ENCODE data around the gene TOMM70.

Gene TOMM70

DNA sequence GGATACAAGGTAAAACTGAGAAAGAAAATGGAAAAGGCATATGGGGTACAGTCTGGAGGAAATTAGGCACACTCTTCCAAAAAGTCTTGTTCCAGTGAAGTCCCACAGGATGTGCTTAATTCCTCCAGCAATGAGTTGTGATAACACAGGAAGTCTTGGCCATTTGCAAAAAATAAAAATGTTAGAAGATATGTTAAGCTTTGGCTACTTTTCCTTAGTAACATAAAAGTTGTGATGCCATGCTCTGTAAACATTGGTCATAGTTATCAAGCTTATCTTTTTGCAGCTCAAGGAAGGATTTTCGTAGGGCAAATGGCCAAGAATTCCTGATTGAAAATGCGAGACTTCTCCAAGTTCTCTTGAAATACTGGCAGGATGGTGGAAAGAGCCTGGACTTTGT lies 26.8 kb upstream of the TOMM70 start:
- no peaks in the 10 kb centered on the region for H3K9me2 ChIP-seq (ENCODE audit: low read depth, low read length)
- no peaks in the 10 kb centered on the region for H3K79me2 ChIP-seq (ENCODE audit: insufficient read depth, low read length)
- no peaks in the 10 kb centered on the region for H3K27me3 ChIP-seq (ENCODE audit: insufficient read depth, low read length)
- no peak overlapping the region for H3K4me2 ChIP-seq (ENCODE audit: low read length)
- H3F3A ChIP-seq (ENCODE audit: insufficient read depth, low read length) = no peaks in the 10 kb centered on the region
- H3K9ac ChIP-seq (ENCODE audit: low read length) = no peak overlapping the region
- H3K4me1 ChIP-seq (ENCODE audit: insufficient read depth, low read length, severe bottlenecking) = no peaks in the 10 kb centered on the region
- H4K20me1 ChIP-seq (ENCODE audit: insufficient read depth, low read length) = no peaks in the 10 kb centered on the region
- H2AFZ ChIP-seq (ENCODE audit: low read length) = no peak overlapping the region
- no peaks in the 10 kb centered on the region for H3K36me3 ChIP-seq (ENCODE audit: insufficient read depth, low read length)
- no peak overlapping the region for H3K27ac ChIP-seq (ENCODE audit: low read depth, low read length, poor library complexity, severe bottlenecking)
- no peaks in the 10 kb centered on the region for H3K9me3 ChIP-seq (ENCODE audit: low read length)
- no peak overlapping the region for H3K4me3 ChIP-seq (ENCODE audit: low read depth, low read length, poor library complexity, severe bottlenecking)
- TF ChIP-seq EZH2 (IDR thresholded peaks at IDR 0.05; ENCODE audit: borderline replicate concordance, low read length) = no peak
- TF ChIP-seq, protein P1, sequence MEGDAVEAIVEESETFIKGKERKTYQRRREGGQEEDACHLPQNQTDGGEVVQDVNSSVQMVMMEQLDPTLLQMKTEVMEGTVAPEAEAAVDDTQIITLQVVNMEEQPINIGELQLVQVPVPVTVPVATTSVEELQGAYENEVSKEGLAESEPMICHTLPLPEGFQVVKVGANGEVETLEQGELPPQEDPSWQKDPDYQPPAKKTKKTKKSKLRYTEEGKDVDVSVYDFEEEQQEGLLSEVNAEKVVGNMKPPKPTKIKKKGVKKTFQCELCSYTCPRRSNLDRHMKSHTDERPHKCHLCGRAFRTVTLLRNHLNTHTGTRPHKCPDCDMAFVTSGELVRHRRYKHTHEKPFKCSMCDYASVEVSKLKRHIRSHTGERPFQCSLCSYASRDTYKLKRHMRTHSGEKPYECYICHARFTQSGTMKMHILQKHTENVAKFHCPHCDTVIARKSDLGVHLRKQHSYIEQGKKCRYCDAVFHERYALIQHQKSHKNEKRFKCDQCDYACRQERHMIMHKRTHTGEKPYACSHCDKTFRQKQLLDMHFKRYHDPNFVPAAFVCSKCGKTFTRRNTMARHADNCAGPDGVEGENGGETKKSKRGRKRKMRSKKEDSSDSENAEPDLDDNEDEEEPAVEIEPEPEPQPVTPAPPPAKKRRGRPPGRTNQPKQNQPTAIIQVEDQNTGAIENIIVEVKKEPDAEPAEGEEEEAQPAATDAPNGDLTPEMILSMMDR (IDR thresholded peaks at IDR 0.05; ENCODE audit: low read length) = no peak

DNA sequence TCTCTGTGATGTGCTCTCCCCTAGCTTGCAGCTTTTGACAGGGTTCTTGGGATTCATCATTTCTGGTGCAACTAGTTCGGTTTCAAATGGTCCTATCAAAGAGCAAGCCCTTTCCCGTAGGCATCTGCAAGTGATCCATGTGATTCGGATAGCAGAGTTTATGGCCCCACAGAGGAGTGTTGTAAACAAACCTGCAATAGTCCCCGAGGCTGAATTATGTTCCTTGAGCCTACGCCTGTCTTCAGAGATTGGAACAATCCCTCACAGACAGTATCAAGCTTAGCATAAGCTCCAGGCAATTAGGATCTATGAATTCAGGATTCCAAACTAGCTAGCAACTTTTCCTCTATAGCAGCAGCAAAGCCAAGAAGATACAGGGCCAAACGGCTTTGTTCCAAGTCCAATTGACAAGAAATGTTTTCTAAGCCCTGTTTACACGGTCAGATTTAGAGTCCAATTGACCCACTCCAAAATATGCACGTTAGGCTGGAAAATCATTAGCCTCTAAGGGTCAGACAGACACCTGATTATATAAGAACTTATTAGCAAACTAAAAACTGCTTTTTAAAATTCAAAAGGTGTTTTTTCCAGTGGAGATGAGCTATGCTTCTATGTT lies 25.3 kb upstream of the TOMM70 start:
- TF ChIP-seq EZH2 (IDR thresholded peaks at IDR 0.05; ENCODE audit: borderline replicate concordance, low read length) = no peak
- TF ChIP-seq, protein P1 (IDR thresholded peaks at IDR 0.05; ENCODE audit: low read length) = no peak
- Histone ChIP-seq H3K27ac (ENCODE audit: low read depth, low read length, poor library complexity, severe bottlenecking) (no peak overlapping the region), H3K79me2 (ENCODE audit: insufficient read depth, low read length) (no peaks in the 10 kb centered on the region), H3K4me3 (ENCODE audit: low read depth, low read length, poor library complexity, severe bottlenecking) (no peak overlapping the region), H3K9me2 (ENCODE audit: low read depth, low read length) (no peaks in the 10 kb centered on the region), H3K36me3 (ENCODE audit: insufficient read depth, low read length) (no peaks in the 10 kb centered on the region), H3K9ac (ENCODE audit: low read length) (no peak overlapping the region), H3F3A (ENCODE audit: insufficient read depth, low read length) (no peaks in the 10 kb centered on the region), H3K27me3 (ENCODE audit: insufficient read depth, low read length) (no peaks in the 10 kb centered on the region), H3K4me2 (ENCODE audit: low read length) (no peak overlapping the region), H2AFZ (ENCODE audit: low read length) (no peak overlapping the region), H4K20me1 (ENCODE audit: insufficient read depth, low read length) (no peaks in the 10 kb centered on the region), H3K4me1 (ENCODE audit: insufficient read depth, low read length, severe bottlenecking) (no peaks in the 10 kb centered on the region), H3K9me3 (ENCODE audit: low read length) (no peaks in the 10 kb centered on the region)

DNA sequence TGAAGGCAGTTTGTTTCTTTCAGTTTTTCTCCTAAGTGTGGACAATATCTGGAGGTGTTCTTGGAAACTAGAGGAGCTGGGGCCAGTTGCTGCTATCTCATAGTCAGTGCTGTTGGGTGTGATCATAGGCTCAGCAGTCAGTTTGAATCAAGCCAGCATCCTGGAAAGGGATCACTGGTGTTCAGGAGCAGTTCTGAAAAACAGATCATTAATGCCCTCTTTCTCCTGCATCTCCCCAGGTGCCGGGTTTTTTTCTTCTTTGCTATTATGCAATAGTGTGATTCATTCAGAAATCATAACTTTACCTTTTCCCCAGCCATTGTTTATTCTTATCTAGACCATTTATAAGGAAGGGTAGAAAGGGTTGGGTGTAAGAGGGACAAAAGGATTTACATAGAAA lies 24.4 kb upstream of the TOMM70 start:
- Histone ChIP-seq H3K27ac (ENCODE audit: low read depth, low read length, poor library complexity, severe bottlenecking) (no peak overlapping the region), H3K4me1 (ENCODE audit: insufficient read depth, low read length, severe bottlenecking) (no peaks in the 10 kb centered on the region), H2AFZ (ENCODE audit: low read length) (no peak overlapping the region), H3F3A (ENCODE audit: insufficient read depth, low read length) (no peaks in the 10 kb centered on the region), H3K36me3 (ENCODE audit: insufficient read depth, low read length) (no peaks in the 10 kb centered on the region), H3K4me3 (ENCODE audit: low read depth, low read length, poor library complexity, severe bottlenecking) (no peak overlapping the region), H3K9ac (ENCODE audit: low read length) (no peak overlapping the region), H3K4me2 (ENCODE audit: low read length) (no peak overlapping the region), H4K20me1 (ENCODE audit: insufficient read depth, low read length) (no peaks in the 10 kb centered on the region), H3K79me2 (ENCODE audit: insufficient read depth, low read length) (no peaks in the 10 kb centered on the region), H3K27me3 (ENCODE audit: insufficient read depth, low read length) (no peaks in the 10 kb centered on the region), H3K9me2 (ENCODE audit: low read depth, low read length) (no peaks in the 10 kb centered on the region), H3K9me3 (ENCODE audit: low read length) (no peaks in the 10 kb centered on the region)
- TF ChIP-seq EZH2 (IDR thresholded peaks at IDR 0.05; ENCODE audit: borderline replicate concordance, low read length) = no peak
- TF ChIP-seq, protein P1 (IDR thresholded peaks at IDR 0.05; ENCODE audit: low read length) = no peak
